GM12873 (cell line): ENCODE data around the gene CD52.

Experiments used
- CTCF ChIP-seq: IDR thresholded peaks from 2 replicates; pipeline ENCODE4 v1.5.1; 2012; ENCODE audit warnings: low read depth, mild to moderate bottlenecking, moderate library complexity, low read length, control low read depth; ENCODE audit not compliant: insufficient read depth; ENCODE audit errors: missing control alignments

Gene CD52

GRCh38 chr1:26300578-26301275, 17.0 kb upstream of the CD52 start:
- TF ChIP-seq CTCF = no peak

- no peak for TF ChIP-seq CTCF
These were observed 14.9 kb upstream of the CD52 start for GRCh38 chr1:26302733-26303405.

- TF ChIP-seq CTCF = no peak
These were observed 12.0 kb upstream of the CD52 start for GRCh38 chr1:26305667-26306289.

- TF ChIP-seq CTCF = no peak
These were observed 11.2 kb upstream of the CD52 start, which contains the start of gene UBXN11 for GRCh38 chr1:26306290-26307229. Gene UBXN11 (minus strand): TSS chr1:26306636. CDS start chr1:26302883, 3,753 bp downstream.

GRCh38 chr1:26307363-26307781, 10.4 kb upstream of the CD52 start:
- no peak for TF ChIP-seq CTCF

- no peak for TF ChIP-seq CTCF
These were observed 3.3 kb upstream of the CD52 start for GRCh38 chr1:26314501-26314900.
